Activated CD8-positive, alpha-beta memory T cell treated with anti-CD3 and anti-CD28 coated beads for 36 hours (primary cell): Measurements from ENCODE around the gene FAM47E. TPM values are rescaled to one million over a fixed set of nuclear protein-coding genes. Genes with fewer than 3 reads are reported as not detected.

Experiments used
- CTCF ChIA-PET: fragments of 350-600 bp; sonication (Branson Sonifier 250); formaldehyde crosslinking; loops from one replicate; lab custom pipeline; 2021; ENCODE audit warnings: antibody characterized with exemption; lab: Charles Lee
- POLR2A ChIA-PET: fragments of 350-600 bp; sonication (Branson Sonifier 250); formaldehyde crosslinking; loops from one replicate; lab custom pipeline; 2021; ENCODE audit warnings: antibody characterized with exemption; lab: Charles Lee
- total RNA-seq, 2 experiments: library from RNA; stranded (reverse); gene quantifications; one replicate each; pipeline ENCODE4 v1.2.3, GENCODE V29; 2021

FAM47E gene
- total RNA-seq, 2 experiments from 2014 or later, result not detected

- ChIA-PET POLR2A (no interaction called here), CTCF (no interaction called here)
Observed at GRCh38 chr4:76309939-76310550, 58.5 kb downstream of the FAM47E start.

- CTCF ChIA-PET, result no interaction called here
Observed at GRCh38 chr4:76310683-76311082, 59.2 kb downstream of the FAM47E start.

GRCh38 chr4:76311896-76312331 is 60.4 kb downstream of the FAM47E start:
- CTCF ChIA-PET, result no interaction called here
- POLR2A ChIA-PET, result no interaction called here

More at GRCh38 chr4:76310683-76311082, 59.2 kb downstream of the FAM47E start:
- POLR2A ChIA-PET, result no interaction called here

GRCh38 chr4:76312457-76312856 is 60.9 kb downstream of the FAM47E start:
- CTCF ChIA-PET, result no interaction called here
- POLR2A ChIA-PET, result no interaction called here

GRCh38 chr4:76313547-76313946 is 62.0 kb downstream of the FAM47E start:
- ChIA-PET POLR2A (no interaction called here), CTCF (interaction anchor here (0.8 kb wide), 1 partner anchor 61 kb away, joined by 3 read pairs; no protein-coding TSS in a partner anchor)

- ChIA-PET CTCF (no interaction called here), POLR2A (no interaction called here)
Observed at GRCh38 chr4:76315267-76315918, 63.9 kb downstream of the FAM47E start.

GRCh38 chr4:76316131-76316530 is 64.6 kb downstream of the FAM47E start:
- ChIA-PET CTCF (interaction anchor here (0.7 kb wide), 1 partner anchor 61 kb away, joined by 4 read pairs; no protein-coding TSS in a partner anchor), POLR2A (no interaction called here)

GRCh38 chr4:76322236-76322635 is 70.7 kb downstream of the FAM47E start:
- CTCF ChIA-PET, result no interaction called here

GRCh38 chr4:76325072-76325471 is 73.6 kb downstream of the FAM47E start:
- POLR2A ChIA-PET, result no interaction called here
- CTCF ChIA-PET, result no interaction called here

More at GRCh38 chr4:76322236-76322635, 70.7 kb downstream of the FAM47E start:
- POLR2A ChIA-PET, result no interaction called here

GRCh38 chr4:76326515-76326914 is 75.0 kb downstream of the FAM47E start:
- CTCF ChIA-PET, result no interaction called here
- POLR2A ChIA-PET, result no interaction called here

Other genes starting within 250 kb of the FAM47E start
- gene CXCL9, start 244.2 kb upstream of the FAM47E start, total RNA-seq, result under 1 TPM; 0.48 to 0.70 TPM
- gene CXCL10, start 228.2 kb upstream of the FAM47E start, total RNA-seq, result under 1 TPM; 0.15 to 0.59 TPM
- under 1 TPM in 1 of 2 experiments, not detected in 1; 0.13 TPM for gene CXCL11, start 215.7 kb upstream of the FAM47E start, total RNA-seq
- not detected for gene ART3, start 177.0 kb upstream of the FAM47E start, total RNA-seq
- 10 to 100 TPM; 68.8 to 68.9 TPM for gene NUP54, start 103.3 kb upstream of the FAM47E start, total RNA-seq
- 1 to 10 TPM; 4.1 to 5.1 TPM for gene SCARB2, start 37.9 kb upstream of the FAM47E start, total RNA-seq
- under 1 TPM; 0.21 to 0.40 TPM for gene STBD1, start 55.0 kb downstream of the FAM47E start, total RNA-seq
- not detected for gene CCDC158, start 169.4 kb downstream of the FAM47E start, total RNA-seq
- not detected for gene SHROOM3, start 183.5 kb downstream of the FAM47E start, total RNA-seq